IPS DF 4.7 (cell line): ENCODE results near the gene ERVK3-1.

Experiments
- DNase-seq: peaks from one replicate; pipeline ENCODE4 v3.0.0-alpha.2; 2013; ENCODE audit warnings: low spot score; ENCODE audit errors: extremely low read depth

ERVK3-1 gene

GRCh38 chr19:58362272-58362994 lies 57.3 kb downstream of the ERVK3-1 start, which contains the start of gene ZNF497:
ZNF497 (minus strand) TSS chr19:58362751; CDS start chr19:58357635, 5,116 bp downstream.
- no peak for DNase-seq

GRCh38 chr19:58364146-58364545 lies 59.0 kb downstream of the ERVK3-1 start:
- DNase-seq = no peak
